Measurements from ENCODE around the gene GABRG3. TPM values are rescaled to one million over a fixed set of nuclear protein-coding genes. Genes with fewer than 3 reads are reported as not detected.

GABRG3 gene
- total and polyA plus RNA-seq, 8 donors: 0.35 TPM; not detected in 7

DNA sequence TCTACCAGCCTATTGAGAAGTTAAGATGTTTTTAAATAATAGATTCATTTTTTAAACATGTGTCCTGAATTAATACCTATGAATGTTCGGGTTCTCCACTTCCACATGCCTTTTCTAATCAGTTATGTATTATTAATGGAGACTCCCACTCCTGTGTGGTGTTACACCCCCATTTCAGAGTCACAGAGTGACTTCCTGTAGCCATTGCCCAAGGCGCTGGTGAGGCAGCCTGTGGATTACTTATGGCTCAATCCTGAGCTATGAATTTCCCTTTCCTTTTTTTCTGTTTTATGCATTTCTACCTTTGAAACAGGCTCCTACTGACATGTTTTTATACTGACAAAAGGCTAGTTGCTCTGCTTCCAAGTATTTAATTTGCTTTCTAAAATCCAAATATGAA lies 162.3 kb downstream of the GABRG3 start:
- Histone ChIP-seq H3K27me3 (no peaks in the 10 kb centered on the region), H3K36me3 (no peaks in the 10 kb centered on the region), H3K27ac (no peak overlapping the region), H3K9me3 (no peaks in the 10 kb centered on the region), H3K4me3 (no peak overlapping the region), H3K4me1 (no peaks in the 10 kb centered on the region)
- TF ChIP-seq CTCF (IDR thresholded peaks at IDR 0.05): no peak
- intact Hi-C loops (cut with DNase I): no loop called here
- DNase-seq (no peak), ATAC-seq (no peak), FAIRE-seq (no peak)
- 36 to 50% methylated on average over 2 of the region's 2 CpGs for WGBS, 2 donors

DNA sequence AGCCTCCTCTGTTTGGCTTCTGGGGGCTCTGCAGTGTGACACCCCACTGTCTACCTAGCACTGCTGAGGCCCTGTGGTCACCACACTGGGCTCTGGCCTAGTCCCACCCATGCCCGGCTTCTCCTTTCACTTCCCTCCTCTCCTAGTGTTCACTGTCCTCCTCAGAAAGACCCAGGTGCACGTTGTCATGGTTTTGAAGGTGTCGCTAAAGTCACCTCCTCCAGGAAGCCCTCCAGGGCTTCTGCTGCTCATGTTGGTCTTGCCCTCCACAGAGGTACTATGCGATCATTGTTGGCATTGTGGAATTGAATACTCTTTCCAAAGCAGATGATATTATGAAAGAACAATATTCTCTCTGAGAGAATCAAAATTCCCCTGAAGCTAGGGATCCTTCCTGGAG lies 163.5 kb downstream of the GABRG3 start:
- no peak for TF ChIP-seq CTCF (IDR thresholded peaks at IDR 0.05)
- 70 to 85% methylated on average over 4 of the region's 4 CpGs for WGBS, 2 donors

DNA sequence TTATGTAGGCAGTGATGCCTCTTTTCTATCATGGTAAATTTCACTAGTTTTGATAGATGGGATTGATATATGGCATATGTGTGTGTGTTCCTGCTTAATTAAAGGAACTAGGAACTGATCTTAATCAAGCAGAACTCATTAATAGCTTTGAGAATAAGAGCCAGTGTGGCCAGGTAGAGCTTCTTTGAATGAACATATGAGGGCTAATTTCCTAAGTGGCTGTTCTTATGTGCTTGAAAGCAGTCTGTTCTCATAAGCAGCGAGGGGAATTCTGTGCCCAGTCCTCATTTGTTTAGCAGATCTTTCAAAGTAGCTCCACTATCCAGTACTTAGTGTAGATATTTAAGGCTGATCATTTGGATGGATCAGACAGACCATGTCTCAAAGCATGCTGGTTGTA lies 164.2 kb downstream of the GABRG3 start:
- intact Hi-C loops (cut with DNase I): no loop called here
- no peak for ATAC-seq
- TF ChIP-seq CTCF (IDR thresholded peaks at IDR 0.05): no peak
- no peak for FAIRE-seq
- no peak for DNase-seq
- Histone ChIP-seq H3K4me1 (no peaks in the 10 kb centered on the region), H3K36me3 (no peaks in the 10 kb centered on the region), H3K27ac (no peak overlapping the region), H3K9me3 (no peaks in the 10 kb centered on the region), H3K4me3 (no peak overlapping the region), H3K27me3 (no peaks in the 10 kb centered on the region)
- 57 to 67% methylated on average over 1 of the region's 1 CpG for WGBS, 2 donors

More for the DNA sequence above, 163.5 kb downstream of the GABRG3 start:
- Histone ChIP-seq H3K4me3 (no peak overlapping the region), H3K27ac (no peak overlapping the region), H3K4me1 (no peaks in the 10 kb centered on the region), H3K27me3 (no peaks in the 10 kb centered on the region), H3K36me3 (no peaks in the 10 kb centered on the region), H3K9me3 (no peaks in the 10 kb centered on the region)
- ATAC-seq (no peak), FAIRE-seq (no peak), DNase-seq (no peak)
- intact Hi-C loops (cut with DNase I): no loop called here

GRCh38 chr15:27137127-27137526 lies 166.1 kb downstream of the GABRG3 start:
- Histone ChIP-seq H3K36me3 (no peaks in the 10 kb centered on the region), H3K4me3 (no peak overlapping the region), H3K9me3 (no peaks in the 10 kb centered on the region), H3K27ac (no peak overlapping the region), H3K27me3 (no peaks in the 10 kb centered on the region), H3K4me1 (no peaks in the 10 kb centered on the region)
- no peak for TF ChIP-seq CTCF (IDR thresholded peaks at IDR 0.05)
- ATAC-seq (no peak), FAIRE-seq (no peak), DNase-seq (no peak)
- WGBS, 2 donors: 24 to 31% methylated on average over 5 of the region's 5 CpGs
- intact Hi-C loops (cut with DNase I): no loop called here

- TF ChIP-seq CTCF (IDR thresholded peaks at IDR 0.05): no peak
- Histone ChIP-seq H3K4me3 (no peak overlapping the region), H3K4me1 (no peaks in the 10 kb centered on the region), H3K9me3 (no peaks in the 10 kb centered on the region), H3K36me3 (no peaks in the 10 kb centered on the region), H3K27me3 (no peaks in the 10 kb centered on the region), H3K27ac (no peak overlapping the region)
- DNase-seq (no peak), FAIRE-seq (no peak), ATAC-seq (no peak)
- intact Hi-C loops (cut with DNase I): no loop called here
- WGBS, 2 donors: 56 to 71% methylated on average over 1 of the region's 1 CpG
Observed at GRCh38 chr15:27165590-27165989, 194.6 kb downstream of the GABRG3 start.
